ENCODE results near the gene ZNF595.
"Not testable (repeated sequence)": the region's sequence is repeated elsewhere in the genome, so short reads cannot be mapped to it uniquely, and the experiment has no call there.

The ZNF595 gene

GRCh38 chr4:43375-43774, 9.7 kb upstream of the ZNF595 start:
- DNase-seq (ENCODE audit: low spot score); in situ Hi-C loops (cut with MboI; ENCODE audit: low pct_unique_long_range_greater_than_20kb, low sequenced_read_pairs, unreplicated experiment): not testable (repeated sequence)

DNA sequence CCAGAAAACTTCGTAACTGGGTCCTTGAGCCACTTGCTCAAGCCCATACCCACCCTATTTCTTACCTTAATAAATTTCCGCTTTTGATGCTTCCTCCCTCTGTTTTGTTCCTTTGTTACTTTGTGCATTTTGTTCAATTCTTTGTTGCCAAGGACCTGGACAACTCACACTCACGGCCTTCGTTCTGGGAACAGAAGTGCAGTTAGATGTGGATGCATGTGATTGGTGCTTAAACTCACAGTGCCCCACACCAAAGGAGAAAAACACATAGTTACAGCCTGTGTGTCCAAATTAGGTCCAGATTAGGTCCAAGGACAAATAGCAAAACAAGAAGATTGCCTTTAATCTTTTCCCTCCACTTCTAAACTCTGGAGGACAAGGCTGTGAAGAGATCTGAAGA, 1.9 kb upstream of the ZNF595 start:
- in situ Hi-C loops (cut with MboI; ENCODE audit: low pct_unique_long_range_greater_than_20kb, low sequenced_read_pairs, unreplicated experiment); DNase-seq (ENCODE audit: low spot score): not testable (repeated sequence)

DNA sequence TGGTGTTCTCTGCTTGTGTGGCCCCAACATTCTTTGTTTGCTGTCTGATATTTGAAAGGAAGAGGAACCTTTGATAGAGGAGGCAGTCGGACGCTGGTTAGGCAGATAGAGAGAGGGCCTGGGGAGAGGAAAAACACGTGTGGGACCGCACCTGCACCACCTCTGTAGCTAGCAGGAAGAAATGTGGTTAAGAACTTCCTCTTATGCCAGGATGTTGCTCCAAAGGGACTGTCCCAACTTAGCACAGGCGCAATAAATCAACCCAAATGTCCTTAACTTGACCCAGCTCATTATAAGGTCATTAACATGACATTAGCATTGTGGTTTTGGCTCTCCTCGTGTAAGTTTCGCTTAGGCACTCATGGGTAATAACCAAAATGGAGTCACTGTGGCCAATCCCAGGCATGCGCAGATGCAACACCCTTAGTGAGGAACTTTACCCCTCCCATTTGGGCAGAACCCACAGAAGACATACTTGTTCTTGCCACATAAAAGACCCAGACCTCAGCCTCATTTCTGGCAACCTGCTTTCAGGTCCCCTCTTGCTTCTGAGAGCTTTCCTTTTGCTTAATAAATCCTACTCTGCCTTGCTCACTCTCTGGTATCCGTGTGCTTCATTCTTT, 1.4 kb upstream of the ZNF595 start:
- DNase-seq (ENCODE audit: low spot score); in situ Hi-C loops (cut with MboI; ENCODE audit: low pct_unique_long_range_greater_than_20kb, low sequenced_read_pairs, unreplicated experiment): not testable (repeated sequence)

DNA sequence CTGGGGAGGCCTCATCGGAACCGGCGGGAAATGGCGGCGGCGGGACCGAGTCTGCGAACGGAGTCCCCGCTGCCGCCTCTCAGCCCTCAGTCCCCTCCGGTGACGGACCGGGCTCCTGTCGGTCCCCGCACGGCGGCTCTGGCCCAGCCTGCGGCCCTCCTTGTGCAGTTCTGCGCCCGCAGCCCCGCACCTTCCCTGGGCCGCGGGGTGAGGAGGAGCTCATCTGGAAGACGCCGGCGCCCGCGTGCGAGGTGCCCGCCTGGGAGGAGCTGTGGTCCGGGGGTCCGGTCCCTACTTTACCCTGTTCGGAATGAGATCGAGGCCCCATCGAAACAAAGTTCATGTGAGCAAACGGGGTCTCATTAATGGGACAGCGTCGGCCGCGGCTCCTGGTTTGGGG, 400 bp downstream of the ZNF595 start:
- in situ Hi-C loops (cut with MboI; ENCODE audit: low pct_unique_long_range_greater_than_20kb, low sequenced_read_pairs, unreplicated experiment); DNase-seq (ENCODE audit: low spot score): not testable (repeated sequence)

- in situ Hi-C loops (cut with MboI; ENCODE audit: low pct_unique_long_range_greater_than_20kb, low sequenced_read_pairs, unreplicated experiment); DNase-seq (ENCODE audit: low spot score): not testable (repeated sequence)
These were observed 11.6 kb downstream of the ZNF595 start for GRCh38 chr4:64733-65132.

GRCh38 chr4:71830-72229, 18.7 kb downstream of the ZNF595 start:
- TF ChIP-seq CTCF (IDR thresholded peaks at IDR 0.05; ENCODE audit: extremely low read depth, insufficient read depth, missing control alignments) = no peak
- in situ Hi-C loops (cut with MboI; ENCODE audit: low pct_unique_long_range_greater_than_20kb, low sequenced_read_pairs, unreplicated experiment) = no loop called here
- DNase-seq (ENCODE audit: low spot score) = no peak

GRCh38 chr4:85951-86350, 32.8 kb downstream of the ZNF595 start:
- DNase-seq (ENCODE audit: low spot score) = no peak
- no peak for TF ChIP-seq CTCF (IDR thresholded peaks at IDR 0.05; ENCODE audit: extremely low read depth, insufficient read depth, missing control alignments)
- in situ Hi-C loops (cut with MboI; ENCODE audit: low pct_unique_long_range_greater_than_20kb, low sequenced_read_pairs, unreplicated experiment) = no loop called here

- in situ Hi-C loops (cut with MboI; ENCODE audit: low pct_unique_long_range_greater_than_20kb, low sequenced_read_pairs, unreplicated experiment); DNase-seq (ENCODE audit: low spot score): not testable (repeated sequence)
These were observed 33.6 kb downstream of the ZNF595 start for GRCh38 chr4:86559-87324.

DNA sequence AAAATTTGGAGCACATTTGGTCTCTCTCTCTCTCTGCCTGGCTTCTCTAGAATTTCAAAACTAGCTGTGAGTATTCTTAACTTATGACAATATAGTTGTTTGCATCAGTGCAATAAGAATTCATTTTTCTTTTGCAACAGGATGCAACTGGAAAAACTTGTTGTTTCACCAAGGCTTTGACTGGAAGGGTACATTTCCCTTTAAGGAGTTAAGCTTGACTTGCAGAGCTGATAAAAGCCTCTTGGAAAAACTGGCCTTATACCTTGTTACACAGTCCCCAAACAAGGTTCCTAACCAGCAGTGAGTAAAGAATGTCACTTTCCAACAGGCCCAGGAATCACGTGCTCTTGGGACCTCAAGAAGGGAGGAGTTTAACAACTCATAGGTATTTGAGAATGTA, 45.3 kb downstream of the ZNF595 start:
- in situ Hi-C loops (cut with MboI; ENCODE audit: low pct_unique_long_range_greater_than_20kb, low sequenced_read_pairs, unreplicated experiment) = no loop called here
- DNase-seq (ENCODE audit: low spot score) = no peak
- TF ChIP-seq CTCF (IDR thresholded peaks at IDR 0.05; ENCODE audit: extremely low read depth, insufficient read depth, missing control alignments) = no peak

DNA sequence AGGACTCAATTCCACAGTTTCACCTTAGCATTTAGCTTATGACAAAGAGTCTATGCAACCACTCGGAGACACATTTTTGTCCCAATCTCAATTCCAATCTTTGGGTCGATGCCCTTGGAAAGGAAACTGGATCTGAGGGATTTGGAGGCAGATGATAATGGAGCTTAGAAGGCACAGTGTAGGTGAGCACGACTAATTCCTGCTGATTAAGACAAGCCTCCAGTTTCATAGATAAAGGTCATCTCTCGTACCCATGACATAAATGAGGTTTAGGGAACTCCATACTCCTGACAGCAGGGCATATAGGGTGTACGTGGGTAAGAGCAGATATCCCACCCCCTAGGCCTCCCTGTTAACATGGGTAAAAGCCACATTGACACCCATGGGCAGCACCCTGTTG, 46.7 kb downstream of the ZNF595 start:
- no peak for DNase-seq (ENCODE audit: low spot score)
- TF ChIP-seq CTCF (IDR thresholded peaks at IDR 0.05; ENCODE audit: extremely low read depth, insufficient read depth, missing control alignments) = no peak
- in situ Hi-C loops (cut with MboI; ENCODE audit: low pct_unique_long_range_greater_than_20kb, low sequenced_read_pairs, unreplicated experiment) = no loop called here
